ENCODE measurements around the gene S100A1. TPM values are rescaled to one million over a fixed set of nuclear protein-coding genes. Genes with fewer than 3 reads are reported as not detected.

The S100A1 gene
- total RNA-seq, 1 experiment from 2014 or later = not detected

GRCh38 chr1:153658400-153659174 is 30.4 kb downstream of the S100A1 start, which contains the start of gene SNAPIN:
SNAPIN (plus strand) TSS chr1:153658703; CDS start chr1:153658744, 41 bp downstream.
- H3K79me2 ChIP-seq (ENCODE audit: insufficient read depth, low read length) = no peaks in the 10 kb centered on the region; the same call in 1 of the 2 replicates
- no peak within 1 kb of the TSS for H2AK5ac ChIP-seq (ENCODE audit: insufficient read length, low read length)
- H3K27me3 ChIP-seq (ENCODE audit: insufficient read depth, low read length) = no peaks in the 10 kb centered on the region
- no peaks in the 10 kb centered on the region for H3K9me3 ChIP-seq (ENCODE audit: control insufficient read depth, low read depth, low read length)
- no peak; the same call in 2 of the 3 replicates for TF ChIP-seq CTCF (conservative IDR thresholded peaks at IDR 0.05)
- H2BK12ac ChIP-seq (ENCODE audit: insufficient read length, low read depth, low read length) = no peak within 1 kb of the TSS
- no peak within 1 kb of the TSS for H3K23ac ChIP-seq (ENCODE audit: insufficient read length, low read depth, low read length)
- peaks cover 9% of the 10 kb centered on the region in 2 experiments for H3K4me1 Mint-ChIP-seq
- 0 out of 2 replicates have a peak, but pooled peaks cover 2% of the 10 kb centered on the region for H3K4me1 ChIP-seq (ENCODE audit: insufficient read depth, low read length)
- peak within 1 kb of the TSS; percentile 81 for H3K9ac ChIP-seq (ENCODE audit: extremely low read depth, insufficient read length, low read length)
- no peak within 1 kb of the TSS for H2BK5ac ChIP-seq (ENCODE audit: insufficient read length, low read length)
- DNase-seq = peak; percentile 93
- no peak within 1 kb of the TSS for H4K8ac ChIP-seq (replicated peaks; ENCODE audit: insufficient read length, low read depth, low read length)
- WGBS (ENCODE audit: extremely low coverage, insufficient read length, low lambda C conversion rate) = no CpG with 5 or more reads among the region's 53 CpGs
- H4K91ac ChIP-seq (ENCODE audit: insufficient read length, low read depth, low read length) = no peak within 1 kb of the TSS
- peak within 1 kb of the TSS; percentile 93 for H3K14ac ChIP-seq (ENCODE audit: insufficient read depth, low read length)
- H3K18ac ChIP-seq (ENCODE audit: insufficient read length, low read depth, low read length) = peak within 1 kb of the TSS; percentile 94
- H3K36me3 Mint-ChIP-seq (ENCODE audit: insufficient read depth in 1 of 3, low read depth in 3 of 3) = peaks cover 14 to 35% (median 26%) of the 10 kb centered on the region in 3 experiments
- H3K27me3 Mint-ChIP-seq (ENCODE audit: low read depth) = no peaks in the 10 kb centered on the region
- H3T11ph ChIP-seq (ENCODE audit: low read length) = no peak within 1 kb of the TSS
- H3K56ac ChIP-seq (ENCODE audit: insufficient read length, low read depth, low read length) = no peak within 1 kb of the TSS
- peak within 1 kb of the TSS; percentile 94 for H3K4me2 ChIP-seq (ENCODE audit: insufficient read depth, insufficient read length, low read length)
- peak within 1 kb of the TSS; percentile 89 to 95 (median 90) for H3K27ac Mint-ChIP-seq
- H3K9me3 Mint-ChIP-seq = no peaks in the 10 kb centered on the region; a peak in 1 of 5 replicates
- H3K27ac ChIP-seq (ENCODE audit: insufficient read length, low read depth, low read length) = no peak within 1 kb of the TSS
- H3K4me3 Mint-ChIP-seq = peak within 1 kb of the TSS; percentile 94 to 95
- no peak within 1 kb of the TSS for H2BK15ac ChIP-seq (ENCODE audit: low read depth, low read length)
- H2AFZ ChIP-seq (ENCODE audit: low read length) = no peak within 1 kb of the TSS
- no peak within 1 kb of the TSS for H3K4ac ChIP-seq (ENCODE audit: low read depth, low read length)
- H2BK20ac ChIP-seq (ENCODE audit: low read depth, low read length, poor library complexity, severe bottlenecking) = no peak within 1 kb of the TSS
- H4K5ac ChIP-seq (ENCODE audit: insufficient read length, low read depth, low read length) = no peak within 1 kb of the TSS
- peaks cover 5% of the 10 kb centered on the region for H3K23me2 ChIP-seq (ENCODE audit: insufficient read length, low read depth, low read length, poor library complexity, severe bottlenecking)
- peaks cover 5% of the 10 kb centered on the region for H3K79me1 ChIP-seq (ENCODE audit: insufficient read depth, low read depth, low read length, poor library complexity, severe bottlenecking)
- no peak within 1 kb of the TSS for H2BK120ac ChIP-seq (ENCODE audit: low read depth, low read length, poor library complexity, severe bottlenecking)
- H4K20me1 ChIP-seq (ENCODE audit: control insufficient read depth, insufficient read depth, insufficient read length) = no peaks in the 10 kb centered on the region

Measured in H9 (cell line).